Skeletal muscle satellite cell (primary cell): Measurements from ENCODE around the gene ESRRA.
A peak's percentile ranks its signal among the peaks of the same experiment; 100 is the strongest.

Source experiments
- H3K27me3 ChIP-seq: 2 replicates; pipeline ENCODE4 v1.7.0; 2013; ENCODE audit warnings: low read length; ENCODE audit not compliant: control insufficient read depth, insufficient read depth
- H3K36me3 ChIP-seq: 2 replicates; pipeline ENCODE4 v1.7.0; 2013; ENCODE audit warnings: mild to moderate bottlenecking, control low read depth, low read length; ENCODE audit not compliant: insufficient read depth
- H3K4me1 ChIP-seq: 2 replicates; pipeline ENCODE4 v1.7.0; 2013; ENCODE audit warnings: low read length; ENCODE audit not compliant: control insufficient read depth, insufficient read depth
- H3K4me2 ChIP-seq: 2 replicates; pipeline ENCODE4 v1.7.0; 2013; ENCODE audit warnings: mild to moderate bottlenecking, low read length
- H3K4me3 ChIP-seq: 2 replicates; pipeline ENCODE4 v1.7.0; 2013; ENCODE audit warnings: low read length
- H3K9ac ChIP-seq: 2 replicates; pipeline ENCODE4 v1.7.0; 2013; ENCODE audit warnings: mild to moderate bottlenecking, low read depth, low read length, moderate library complexity
- H3K9me3 ChIP-seq: replicated peaks from 2 replicates; pipeline ENCODE4 v1.7.0; 2013; ENCODE audit warnings: mild to moderate bottlenecking, control low read depth, low read length

Gene ESRRA

DNA sequence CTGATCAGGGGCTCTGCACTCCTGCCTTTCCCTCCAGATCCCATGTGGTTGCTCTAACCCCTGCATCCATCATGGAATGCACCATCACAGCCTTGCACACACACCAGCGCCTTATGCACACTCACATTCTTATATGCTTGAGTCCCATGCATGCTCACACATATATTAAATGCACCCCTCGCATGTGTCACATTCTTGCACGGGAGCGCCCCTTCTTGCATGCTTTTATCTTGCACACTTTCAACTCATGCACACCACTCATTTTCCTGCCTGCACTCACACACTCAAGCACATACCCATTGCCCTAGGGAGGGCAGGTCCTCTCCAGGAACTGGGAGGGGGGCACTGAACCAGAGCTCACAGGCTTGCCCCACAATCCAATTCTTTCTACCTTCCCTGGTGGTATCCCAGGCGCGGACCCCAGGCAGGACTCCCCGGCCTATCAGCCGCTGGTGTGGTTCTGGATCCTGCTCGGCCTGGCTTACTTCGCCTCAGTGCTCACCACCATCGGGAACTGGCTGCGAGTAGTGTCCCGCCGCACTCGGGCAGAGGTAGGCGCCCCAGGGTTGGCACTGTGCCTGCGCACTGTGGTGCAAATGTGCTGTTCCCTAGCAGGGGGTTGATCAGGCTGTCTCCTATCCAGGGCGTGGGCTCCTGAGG is 7.5 kb upstream of the ESRRA start:
- peaks cover 75% of the 10 kb centered on the region for H3K27me3 ChIP-seq
- peaks cover 16% of the 10 kb centered on the region for H3K4me1 ChIP-seq
- H3K36me3 ChIP-seq = no peaks in the 10 kb centered on the region
- no peak overlapping the region for H3K4me3 ChIP-seq
- H3K9me3 ChIP-seq = no peaks in the 10 kb centered on the region
- H3K9ac ChIP-seq = no peak overlapping the region
- H3K4me2 ChIP-seq = no peak overlapping the region

DNA sequence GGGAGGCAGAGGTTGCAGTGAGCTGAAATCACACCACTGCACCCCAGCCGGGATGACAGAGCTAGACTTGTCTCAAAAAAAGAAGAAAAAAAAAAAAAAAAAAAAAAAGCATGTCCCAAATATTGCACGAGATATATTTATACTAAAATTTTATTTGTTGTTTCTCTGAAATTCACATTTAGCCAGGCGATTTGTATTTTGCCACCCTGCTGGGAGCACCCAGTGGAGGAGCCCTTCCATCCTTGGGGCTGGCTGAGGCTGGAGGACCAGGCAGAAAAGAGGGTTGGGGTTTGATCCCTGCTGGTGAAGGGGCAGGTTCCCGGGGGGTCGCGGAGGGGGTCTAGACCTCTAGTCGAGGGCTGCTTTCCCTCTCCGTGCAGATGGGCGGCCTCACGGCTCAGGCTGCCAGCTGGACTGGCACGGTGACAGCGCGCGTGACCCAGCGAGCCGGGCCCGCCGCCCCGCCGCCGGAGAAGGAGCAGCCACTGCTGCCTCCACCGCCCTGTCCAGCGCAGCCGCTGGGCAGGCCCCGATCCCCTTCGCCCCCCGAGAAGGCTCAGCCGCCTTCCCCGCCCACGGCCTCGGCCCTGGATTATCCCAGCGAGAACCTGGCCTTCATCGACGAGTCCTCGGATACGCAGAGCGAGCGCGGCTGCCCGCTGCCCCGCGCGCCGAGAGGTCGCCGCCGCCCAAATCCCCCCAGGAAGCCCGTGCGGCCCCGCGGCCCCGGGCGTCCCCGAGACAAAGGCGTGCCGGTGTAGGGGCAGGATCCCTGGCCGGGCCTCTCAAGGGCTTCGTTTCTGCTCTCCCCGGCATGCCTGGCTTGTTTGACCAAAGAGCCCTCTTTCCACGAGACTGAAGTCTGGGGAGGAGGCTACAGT is 6.1 kb upstream of the ESRRA start:
- Histone ChIP-seq H3K9me3 (no peaks in the 10 kb centered on the region), H3K9ac (peak overlapping the region; percentile 38), H3K27me3 (peaks cover 63% of the 10 kb centered on the region), H3K4me1 (peaks cover 20% of the 10 kb centered on the region), H3K4me2 (peak overlapping the region; percentile 79), H3K36me3 (no peaks in the 10 kb centered on the region), H3K4me3 (peak overlapping the region; percentile 59)

DNA sequence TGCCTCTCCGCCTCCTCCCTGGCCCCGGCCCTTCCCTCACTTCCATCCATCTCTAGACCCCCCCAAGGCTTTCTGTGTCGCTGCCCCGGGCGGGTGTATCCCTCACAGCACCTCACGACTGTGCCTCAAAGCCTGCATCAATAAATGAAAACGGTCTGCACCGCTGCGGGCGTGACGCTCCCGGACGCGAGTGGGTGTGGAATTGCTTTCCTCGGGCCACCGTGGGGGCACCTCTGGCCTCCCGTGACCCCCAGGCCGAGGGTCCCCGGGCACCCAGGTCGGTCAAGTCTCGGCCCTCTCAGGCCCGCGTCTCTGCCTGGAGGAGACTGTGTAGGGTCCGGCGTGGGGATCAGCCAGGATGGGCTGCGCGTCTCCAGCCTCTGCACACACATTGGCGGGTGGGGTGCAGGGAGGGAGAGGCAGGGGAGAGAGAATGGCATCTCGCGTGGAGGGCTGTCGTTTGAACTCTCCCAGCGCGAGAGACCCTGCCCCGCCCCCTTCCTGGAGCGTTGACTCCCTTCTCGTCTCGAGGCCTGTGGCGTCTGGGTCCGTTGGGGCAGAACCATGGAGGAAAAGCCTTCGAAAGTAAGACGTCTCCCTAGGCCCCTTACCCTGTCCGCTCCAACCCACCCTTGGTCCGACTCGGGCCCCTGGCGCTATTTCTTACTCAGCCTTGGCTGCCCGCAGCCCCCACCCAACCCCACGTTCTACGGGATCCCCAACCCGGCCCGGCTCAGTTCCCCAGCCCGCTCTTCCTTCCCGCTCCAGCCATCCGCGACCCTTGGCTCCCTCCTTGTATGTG is 5.3 kb upstream of the ESRRA start, which contains the start of gene CATSPERZ:
Gene CATSPERZ, plus strand, starts transcription at position 512 of the 802 bp plus-strand sequence. Its CDS starts 53 bp downstream, at position 565.
- Histone ChIP-seq H3K36me3 (no peaks in the 10 kb centered on the region), H3K9ac (peak within 1 kb of the TSS; percentile 38), H3K9me3 (no peaks in the 10 kb centered on the region), H3K4me2 (peak within 1 kb of the TSS; percentile 79), H3K4me1 (peaks cover 21% of the 10 kb centered on the region), H3K27me3 (peaks cover 58% of the 10 kb centered on the region), H3K4me3 (peak within 1 kb of the TSS; percentile 59)

DNA sequence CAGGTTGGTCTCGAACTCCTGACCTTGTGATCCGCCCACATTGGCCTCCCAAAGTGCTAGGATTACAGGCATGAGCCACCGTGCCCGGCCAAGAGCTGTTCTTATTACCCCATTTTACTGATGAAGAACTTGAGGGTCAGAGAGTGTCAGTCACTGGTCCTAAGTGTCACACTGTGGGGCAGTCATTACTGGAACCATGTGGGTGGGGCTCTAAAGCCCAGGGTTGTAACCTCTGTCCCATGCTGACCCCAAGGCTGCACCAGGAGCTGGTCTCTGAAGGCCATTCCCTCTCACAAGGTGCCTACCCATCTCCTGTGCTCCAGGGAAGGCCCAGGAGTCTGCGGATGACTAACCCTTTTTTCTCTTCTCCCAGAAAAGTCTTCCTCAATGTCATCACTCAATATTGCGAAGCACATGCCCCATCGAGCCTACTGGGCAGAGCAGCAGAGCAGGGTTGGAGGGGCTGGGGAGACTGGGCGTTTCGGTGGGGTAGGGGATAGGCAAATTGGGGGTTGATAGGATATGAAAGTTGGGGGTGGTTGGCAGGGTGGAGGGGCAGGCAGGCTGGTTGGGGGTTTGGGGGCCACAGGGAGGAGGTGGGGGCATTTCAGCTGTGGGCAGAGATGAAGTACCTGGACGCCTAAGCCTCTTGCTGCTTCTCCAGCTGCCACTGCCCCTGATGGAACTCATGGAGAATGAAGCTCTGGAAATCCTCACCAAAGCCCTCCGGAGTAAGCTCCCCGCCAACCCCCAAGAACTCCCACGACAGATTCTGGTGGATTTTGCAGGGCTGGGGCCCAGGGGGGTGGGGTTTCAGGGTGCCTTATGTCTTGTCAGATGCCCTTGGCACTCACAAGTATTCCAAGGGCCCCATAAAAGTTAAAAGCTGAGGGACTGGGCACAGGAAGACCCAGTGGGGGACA is 2.0 kb upstream of the ESRRA start:
- Histone ChIP-seq H3K9ac (no peak overlapping the region), H3K4me1 (peaks cover 29% of the 10 kb centered on the region)

DNA sequence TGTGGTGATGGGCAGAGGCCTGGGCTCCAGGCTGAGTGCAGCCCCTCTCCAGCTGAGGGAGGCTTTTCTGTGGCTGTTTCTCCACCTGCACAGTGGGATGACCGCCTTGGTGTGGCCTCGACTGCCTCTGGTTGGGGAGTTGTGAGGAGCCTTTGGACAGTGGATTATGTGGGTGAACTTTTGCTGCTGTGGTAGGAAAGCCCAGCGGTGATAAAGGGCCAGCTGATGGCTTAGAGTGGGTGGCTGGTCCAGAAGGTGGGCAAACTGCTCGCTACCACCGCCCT is 1.4 kb upstream of the ESRRA start:
- H3K36me3 ChIP-seq = no peaks in the 10 kb centered on the region
- peaks cover 29% of the 10 kb centered on the region for H3K4me1 ChIP-seq
- peaks cover 19% of the 10 kb centered on the region for H3K27me3 ChIP-seq
- no peak overlapping the region for H3K9ac ChIP-seq
- H3K4me3 ChIP-seq = peak overlapping the region; percentile 80
- H3K9me3 ChIP-seq = no peaks in the 10 kb centered on the region
- peak overlapping the region; percentile 97 for H3K4me2 ChIP-seq

More for the DNA sequence above, 2.0 kb upstream of the ESRRA start:
- no peak overlapping the region for H3K4me3 ChIP-seq
- peaks cover 25% of the 10 kb centered on the region for H3K27me3 ChIP-seq
- H3K9me3 ChIP-seq = no peaks in the 10 kb centered on the region
- H3K36me3 ChIP-seq = no peaks in the 10 kb centered on the region
- no peak overlapping the region for H3K4me2 ChIP-seq

DNA sequence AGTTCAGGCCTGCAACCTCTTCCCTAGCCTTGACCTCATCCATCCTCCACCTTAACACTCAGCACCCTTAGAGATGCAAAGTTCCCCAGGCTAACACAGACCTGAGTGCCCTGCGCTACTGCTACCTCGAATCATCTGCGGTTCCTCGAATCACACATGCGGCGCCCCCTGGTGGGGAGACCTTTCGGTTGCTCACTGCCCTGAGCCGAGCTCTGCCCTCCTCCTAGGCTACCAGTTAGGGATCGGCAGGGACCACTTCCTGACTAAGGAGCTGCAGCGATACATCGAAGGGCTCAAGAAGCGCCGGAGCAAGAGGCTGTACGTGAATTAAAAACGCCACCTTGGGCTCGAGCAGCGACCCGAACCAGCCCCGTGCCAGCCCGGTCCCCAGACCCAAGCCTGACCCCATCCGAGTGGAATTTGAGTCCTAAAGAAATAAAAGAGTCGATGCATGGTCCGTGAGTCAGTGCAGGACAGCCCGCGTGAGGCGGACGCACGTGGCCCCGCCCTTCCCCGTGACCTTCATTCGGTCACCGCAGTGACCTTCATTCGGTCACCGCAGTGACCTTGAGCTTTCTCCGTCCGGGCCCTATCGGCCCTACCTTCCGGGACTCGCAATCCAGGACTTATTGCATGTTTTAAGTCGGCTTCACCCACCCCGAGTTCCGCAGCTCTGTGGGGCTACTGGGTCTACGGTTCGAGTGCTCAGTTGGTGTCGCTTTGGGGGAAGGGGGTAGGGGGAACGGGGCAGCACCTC is 830 bp upstream of the ESRRA start:
- Histone ChIP-seq H3K9ac (peak overlapping the region; percentile 67), H3K9me3 (no peaks in the 10 kb centered on the region), H3K27me3 (peaks cover 14% of the 10 kb centered on the region), H3K4me3 (peak overlapping the region; percentile 80), H3K4me1 (peaks cover 28% of the 10 kb centered on the region), H3K36me3 (no peaks in the 10 kb centered on the region), H3K4me2 (peak overlapping the region; percentile 97)

DNA sequence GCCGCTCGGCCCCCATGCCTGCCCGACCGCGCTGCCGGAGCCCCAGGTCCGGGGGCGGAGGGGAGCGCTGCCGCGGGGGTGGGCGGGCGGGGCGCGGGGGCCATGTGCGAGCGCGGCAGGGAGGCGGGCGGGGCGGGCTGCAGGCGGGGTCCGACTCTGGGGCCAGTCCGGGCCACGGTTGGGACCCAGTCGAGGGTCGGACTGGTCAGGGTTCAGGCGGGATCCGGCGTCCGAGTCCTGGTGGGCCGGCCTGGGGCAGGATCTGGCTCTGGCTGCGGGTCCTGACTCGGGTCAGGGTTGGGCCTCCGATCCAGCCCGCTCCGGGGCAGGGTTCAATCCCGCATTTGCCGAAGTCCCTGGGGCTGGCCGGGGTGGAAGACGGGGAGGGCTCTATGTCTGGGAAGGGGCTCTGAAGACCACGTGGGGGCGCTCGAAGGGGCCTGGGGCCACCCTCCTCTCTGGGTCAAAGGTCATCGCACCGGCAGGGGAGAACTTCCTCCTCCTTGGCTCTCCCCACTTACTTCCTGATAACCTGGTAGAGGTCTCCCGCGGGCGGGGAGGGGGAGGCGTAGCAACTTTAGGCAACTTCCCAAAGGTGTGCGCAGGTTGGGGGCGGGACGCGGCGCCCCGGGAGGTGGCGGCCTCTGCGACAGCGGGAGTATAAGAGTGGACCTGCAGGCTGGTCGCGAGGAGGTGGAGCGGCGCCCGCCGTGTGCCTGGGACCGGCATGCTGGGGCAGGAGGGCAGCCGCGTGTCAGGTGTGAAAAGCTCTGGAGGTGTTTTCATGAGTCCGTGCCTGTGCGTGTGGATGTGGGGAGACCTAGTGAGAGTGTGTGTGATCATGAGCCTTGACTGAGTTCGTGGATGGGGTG is 603 bp downstream of the ESRRA start:
- Histone ChIP-seq H3K4me2 (peak overlapping the region; percentile 96), H3K4me3 (peak overlapping the region; percentile 75), H3K9me3 (no peaks in the 10 kb centered on the region), H3K4me1 (peaks cover 14% of the 10 kb centered on the region), H3K9ac (peak overlapping the region; percentile 84), H3K27me3 (no peaks in the 10 kb centered on the region), H3K36me3 (no peaks in the 10 kb centered on the region)

DNA sequence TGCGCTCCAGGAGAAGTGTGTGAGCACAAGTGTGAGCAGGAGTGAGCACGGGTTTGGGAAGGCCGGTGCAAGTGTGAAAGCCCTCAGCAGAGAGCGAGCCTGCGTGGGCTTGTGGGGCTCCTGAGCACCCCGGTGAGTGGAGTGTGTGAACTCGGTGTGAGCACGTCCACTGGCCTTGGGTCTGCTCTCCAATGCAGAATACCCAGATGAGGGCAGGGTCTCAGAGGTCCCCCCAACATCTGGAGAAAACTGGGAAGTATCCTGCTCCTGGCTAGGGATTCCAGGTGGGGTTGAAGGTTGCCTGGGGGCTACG is 1.2 kb downstream of the ESRRA start:
- Histone ChIP-seq H3K4me3 (peak overlapping the region; percentile 75), H3K36me3 (no peaks in the 10 kb centered on the region), H3K4me1 (peaks cover 13% of the 10 kb centered on the region), H3K9me3 (no peaks in the 10 kb centered on the region), H3K4me2 (peak overlapping the region; percentile 96), H3K27me3 (no peaks in the 10 kb centered on the region), H3K9ac (peak overlapping the region; percentile 84)

DNA sequence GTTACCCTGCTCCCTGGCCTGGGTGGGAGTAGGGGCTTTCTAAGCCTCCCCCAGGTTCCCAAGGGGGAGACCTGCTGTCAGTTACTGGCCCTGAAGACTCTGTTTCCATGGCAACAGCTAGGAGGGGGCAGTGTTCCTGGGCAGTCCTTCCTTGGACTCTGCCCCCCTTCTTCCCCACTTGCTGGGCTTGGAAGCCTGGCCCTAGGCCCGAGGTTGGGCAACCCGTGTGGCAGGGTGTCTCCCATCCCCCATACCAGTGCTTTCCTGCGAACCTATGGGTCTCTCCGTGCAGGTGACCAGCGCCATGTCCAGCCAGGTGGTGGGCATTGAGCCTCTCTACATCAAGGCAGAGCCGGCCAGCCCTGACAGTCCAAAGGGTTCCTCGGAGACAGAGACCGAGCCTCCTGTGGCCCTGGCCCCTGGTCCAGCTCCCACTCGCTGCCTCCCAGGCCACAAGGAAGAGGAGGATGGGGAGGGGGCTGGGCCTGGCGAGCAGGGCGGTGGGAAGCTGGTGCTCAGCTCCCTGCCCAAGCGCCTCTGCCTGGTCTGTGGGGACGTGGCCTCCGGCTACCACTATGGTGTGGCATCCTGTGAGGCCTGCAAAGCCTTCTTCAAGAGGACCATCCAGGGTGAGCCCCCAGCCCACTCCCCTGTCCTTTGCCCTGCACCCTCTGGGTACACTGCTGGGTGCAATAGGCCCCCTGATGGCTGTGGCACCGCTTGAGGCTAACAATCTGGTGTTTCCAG is 1.7 kb downstream of the ESRRA start:
- peak overlapping the region; percentile 75 for H3K4me3 ChIP-seq

More for the DNA sequence above, 1.7 kb downstream of the ESRRA start:
- Histone ChIP-seq H3K9me3 (no peaks in the 10 kb centered on the region), H3K4me2 (peak overlapping the region; percentile 96), H3K4me1 (peaks cover 13% of the 10 kb centered on the region), H3K36me3 (no peaks in the 10 kb centered on the region), H3K9ac (peak overlapping the region; percentile 84), H3K27me3 (no peaks in the 10 kb centered on the region)
